ENCODE data around the gene EPO.
A peak's percentile ranks its signal among the peaks of the same experiment; 100 is the strongest.

DNA sequence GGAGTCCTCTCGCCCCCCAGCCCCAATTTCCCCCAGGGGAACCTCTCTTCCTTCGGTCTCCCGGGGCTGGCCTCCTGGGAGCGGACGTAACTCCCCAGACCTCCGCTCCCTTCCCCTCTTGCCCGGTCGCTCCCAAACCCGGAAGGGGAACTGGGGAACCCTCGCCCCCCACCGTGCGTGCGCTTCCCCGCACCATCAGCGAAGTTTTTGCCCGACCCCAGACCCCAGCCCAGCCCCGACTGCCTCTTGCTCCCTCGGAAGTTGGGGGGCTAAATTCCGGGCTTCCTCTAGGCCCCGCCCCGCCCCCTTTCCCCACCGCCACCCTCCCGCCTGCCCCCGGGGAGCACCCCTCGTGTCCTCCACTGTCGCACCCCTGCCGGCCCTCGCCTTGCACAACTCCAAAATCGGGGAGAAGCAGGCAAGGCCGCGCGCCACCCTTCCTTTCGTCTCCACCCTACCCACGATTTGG, 46.3 kb upstream of the EPO start:
- TF ChIP-seq, protein P1, sequence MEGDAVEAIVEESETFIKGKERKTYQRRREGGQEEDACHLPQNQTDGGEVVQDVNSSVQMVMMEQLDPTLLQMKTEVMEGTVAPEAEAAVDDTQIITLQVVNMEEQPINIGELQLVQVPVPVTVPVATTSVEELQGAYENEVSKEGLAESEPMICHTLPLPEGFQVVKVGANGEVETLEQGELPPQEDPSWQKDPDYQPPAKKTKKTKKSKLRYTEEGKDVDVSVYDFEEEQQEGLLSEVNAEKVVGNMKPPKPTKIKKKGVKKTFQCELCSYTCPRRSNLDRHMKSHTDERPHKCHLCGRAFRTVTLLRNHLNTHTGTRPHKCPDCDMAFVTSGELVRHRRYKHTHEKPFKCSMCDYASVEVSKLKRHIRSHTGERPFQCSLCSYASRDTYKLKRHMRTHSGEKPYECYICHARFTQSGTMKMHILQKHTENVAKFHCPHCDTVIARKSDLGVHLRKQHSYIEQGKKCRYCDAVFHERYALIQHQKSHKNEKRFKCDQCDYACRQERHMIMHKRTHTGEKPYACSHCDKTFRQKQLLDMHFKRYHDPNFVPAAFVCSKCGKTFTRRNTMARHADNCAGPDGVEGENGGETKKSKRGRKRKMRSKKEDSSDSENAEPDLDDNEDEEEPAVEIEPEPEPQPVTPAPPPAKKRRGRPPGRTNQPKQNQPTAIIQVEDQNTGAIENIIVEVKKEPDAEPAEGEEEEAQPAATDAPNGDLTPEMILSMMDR (IDR thresholded peaks at IDR 0.05; ENCODE audit: low read depth, low read length) = no peak
- TF ChIP-seq POLR2A (IDR thresholded peaks at IDR 0.05; ENCODE audit: extremely low read depth, insufficient read length) = no peak
- TF ChIP-seq, protein P2, sequence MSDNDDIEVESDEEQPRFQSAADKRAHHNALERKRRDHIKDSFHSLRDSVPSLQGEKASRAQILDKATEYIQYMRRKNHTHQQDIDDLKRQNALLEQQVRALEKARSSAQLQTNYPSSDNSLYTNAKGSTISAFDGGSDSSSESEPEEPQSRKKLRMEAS (IDR thresholded peaks at IDR 0.05; ENCODE audit: low read depth, low read length) = peak; percentile 38

Measured in NB4 (cell line).